HepG2 (cell line): Measurements from ENCODE around the gene RASL12. TPM values are rescaled to one million over a fixed set of nuclear protein-coding genes. Genes with fewer than 3 reads are reported as not detected.

ENCODE experiments used
- CC2D1A ChIP-seq: sonication (generic); formaldehyde crosslinking; IDR thresholded peaks from 2 replicates; pipeline ENCODE4 v1.8.1; 2023; ENCODE audit warnings: mild to moderate bottlenecking, missing genetic modification reagents
- CERS6 ChIP-seq: sonication (generic); formaldehyde crosslinking; IDR thresholded peaks from 2 replicates; pipeline ENCODE4 v1.5.0; 2020; ENCODE audit warnings: missing genetic modification reagents
- ESRRA ChIP-seq: sonication (generic); formaldehyde crosslinking; IDR thresholded peaks from 2 replicates; pipeline ENCODE4 v1.5.1; 2020; ENCODE audit warnings: mild to moderate bottlenecking, low read depth, missing genetic modification reagents
- ETV5 ChIP-seq: IDR thresholded peaks from 2 replicates; pipeline ENCODE4 v1.6.1; 2018; ENCODE audit warnings: missing biosample characterization, missing genetic modification reagents, inconsistent platforms, borderline replicate concordance
- HMGA1 ChIP-seq: sonication (generic); formaldehyde crosslinking; conservative IDR thresholded peaks from 2 replicates; pipeline ENCODE4 v1.4.0; 2020; ENCODE audit warnings: missing genetic modification reagents
- HOXA5 ChIP-seq: sonication (generic); formaldehyde crosslinking; IDR thresholded peaks from 2 replicates; pipeline ENCODE4 v1.4.0; 2020; ENCODE audit warnings: missing genetic modification reagents
- IRF1 ChIP-seq: sonication (generic); formaldehyde crosslinking; IDR thresholded peaks from 2 replicates; pipeline ENCODE4 v1.4.0; 2020; ENCODE audit warnings: low read depth, mild to moderate bottlenecking, missing genetic modification reagents
- MYPOP ChIP-seq: sonication (generic); formaldehyde crosslinking; IDR thresholded peaks from 2 replicates; pipeline ENCODE4 v1.8.1; 2023; ENCODE audit warnings: mild to moderate bottlenecking, moderate library complexity, missing genetic modification reagents
- NR2F6 ChIP-seq, 2 experiments: IDR thresholded peaks; 2 replicates each; pipeline ENCODE4 v1.6.1; 2016; ENCODE audit warnings: antibody characterized with exemption in 1 of 2, mild to moderate bottlenecking in 1 of 2
- ZNF232 ChIP-seq: sonication (generic); formaldehyde crosslinking; IDR thresholded peaks from 2 replicates; pipeline ENCODE4 v1.4.0; 2020; ENCODE audit warnings: missing genetic modification reagents, borderline replicate concordance
- ZNF605 ChIP-seq: sonication (generic); formaldehyde crosslinking; IDR thresholded peaks from 2 replicates; pipeline ENCODE4 v1.8.0; 2022; ENCODE audit warnings: mild to moderate bottlenecking, missing genetic modification reagents
- ZNF691 ChIP-seq: sonication (generic); formaldehyde crosslinking; IDR thresholded peaks from 2 replicates; pipeline ENCODE4 v1.4.0; 2020; ENCODE audit warnings: missing genetic modification reagents, low read depth, mild to moderate bottlenecking, borderline replicate concordance
- polyA plus RNA-seq, 8 experiments: library from polyadenylated mRNA; depleted of rRNA in 3 of 8; stranded (reverse) in 7 of 8; unstranded in 1 of 8; fragments of >200 nt; fragmentation: Illumina TruSeq in 4 of 8; extraction: Trizol in 4 of 8; gene quantifications; 2 replicates each; pipeline versions ENCODE4 v1.2.1 to v1.2.3, GENCODE V29; 2011 to 2016; ENCODE audit warnings: low read depth in 4 of 8, missing spikeins in 1 of 8, mixed read lengths in 1 of 8; ENCODE audit not compliant: insufficient read depth in 1 of 8
- total RNA-seq, 5 experiments: library from RNA; depleted of rRNA; stranded (reverse); fragments of >200 nt; fragmentation: Illumina TruSeq; extraction: Trizol; gene quantifications; 2 replicates each; pipeline ENCODE4 v1.2.3, GENCODE V29; 2016; ENCODE audit warnings: low read depth in 1 of 5
- TF ChIP-seq, protein P1 (sequence below): sonication (generic); formaldehyde crosslinking; IDR thresholded peaks from 2 replicates; pipeline ENCODE4 v1.5.0; 2020; ENCODE audit warnings: missing genetic modification reagents
- TF ChIP-seq, protein P2 (sequence below): sonication (generic); formaldehyde crosslinking; IDR thresholded peaks from 2 replicates; pipeline ENCODE4 v1.9.0; 2022; ENCODE audit warnings: missing genetic modification reagents, mild to moderate bottlenecking, borderline replicate concordance
- TF ChIP-seq, protein P3 (sequence below): IDR thresholded peaks from 2 replicates; pipeline ENCODE4 v1.6.1; 2016; ENCODE audit warnings: missing compliant biosample characterization, missing genetic modification reagents, borderline replicate concordance
- TF ChIP-seq, protein P4 (sequence below): sonication (generic); formaldehyde crosslinking; IDR thresholded peaks from 2 replicates; pipeline ENCODE4 v1.4.0; 2020; ENCODE audit warnings: missing genetic modification reagents; ENCODE audit errors: not compliant biosample characterization

RASL12 gene
- total and polyA plus RNA-seq, 2 of the 13 experiments (the other 11 are each of a cell fraction or from before 2014, with no cell fraction given), result 0.16 to 0.55 TPM

DNA sequence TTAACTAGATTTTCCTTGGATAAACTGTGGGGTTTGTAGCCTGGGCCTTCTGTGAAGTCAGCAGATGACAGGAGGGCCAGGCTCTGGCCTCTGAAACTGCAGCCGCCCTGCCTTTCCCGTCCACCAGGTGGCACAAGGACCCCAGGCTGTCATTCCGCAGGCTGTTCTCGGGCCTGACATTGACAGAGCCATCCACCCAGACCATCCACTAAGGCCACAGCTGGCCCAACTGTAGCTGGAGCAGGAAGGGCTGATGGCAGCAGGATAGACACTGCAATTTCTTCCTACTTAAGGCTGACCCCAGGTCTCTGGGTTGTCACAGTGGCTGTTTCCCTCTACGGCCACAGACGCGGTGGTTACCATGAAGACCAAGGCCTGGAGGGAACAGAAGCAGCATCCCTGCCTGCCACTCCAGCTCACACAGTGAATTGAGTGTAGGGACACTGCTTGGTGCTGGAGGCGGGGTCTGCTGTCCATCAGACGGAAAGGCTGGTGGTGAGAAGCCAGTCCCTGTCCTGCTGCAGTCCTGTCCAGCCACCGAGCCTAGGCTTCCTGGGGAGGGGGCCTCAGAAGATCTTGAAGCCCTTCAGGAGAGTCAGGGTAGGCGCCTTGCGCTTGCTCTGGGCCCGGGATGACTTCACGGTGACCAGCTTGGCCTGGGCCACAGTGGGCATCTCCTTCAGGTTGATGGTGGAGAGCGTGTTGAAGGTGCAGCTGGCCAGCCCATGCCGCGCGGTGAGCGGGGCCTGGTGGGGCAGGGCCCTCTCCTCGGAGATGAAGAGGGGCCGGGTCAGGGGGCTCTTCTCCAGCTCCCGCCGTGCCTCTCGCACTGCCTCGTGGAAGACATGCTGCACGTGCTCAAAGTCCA is 13.2 kb downstream of the RASL12 start (continued):
- TF ChIP-seq NR2F6 (IDR thresholded peaks at IDR 0.05), result no peak
- TF ChIP-seq NR2F6 (CRISPR knock-in tag; IDR thresholded peaks at IDR 0.05), result peak; percentile 46; the same call in 1 of the 2 replicates
- TF ChIP-seq CERS6 (CRISPR knock-in tag), result no peak
- TF ChIP-seq, protein P1, sequence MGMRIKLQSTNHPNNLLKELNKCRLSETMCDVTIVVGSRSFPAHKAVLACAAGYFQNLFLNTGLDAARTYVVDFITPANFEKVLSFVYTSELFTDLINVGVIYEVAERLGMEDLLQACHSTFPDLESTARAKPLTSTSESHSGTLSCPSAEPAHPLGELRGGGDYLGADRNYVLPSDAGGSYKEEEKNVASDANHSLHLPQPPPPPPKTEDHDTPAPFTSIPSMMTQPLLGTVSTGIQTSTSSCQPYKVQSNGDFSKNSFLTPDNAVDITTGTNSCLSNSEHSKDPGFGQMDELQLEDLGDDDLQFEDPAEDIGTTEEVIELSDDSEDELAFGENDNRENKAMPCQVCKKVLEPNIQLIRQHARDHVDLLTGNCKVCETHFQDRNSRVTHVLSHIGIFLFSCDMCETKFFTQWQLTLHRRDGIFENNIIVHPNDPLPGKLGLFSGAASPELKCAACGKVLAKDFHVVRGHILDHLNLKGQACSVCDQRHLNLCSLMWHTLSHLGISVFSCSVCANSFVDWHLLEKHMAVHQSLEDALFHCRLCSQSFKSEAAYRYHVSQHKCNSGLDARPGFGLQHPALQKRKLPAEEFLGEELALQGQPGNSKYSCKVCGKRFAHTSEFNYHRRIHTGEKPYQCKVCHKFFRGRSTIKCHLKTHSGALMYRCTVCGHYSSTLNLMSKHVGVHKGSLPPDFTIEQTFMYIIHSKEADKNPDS (CRISPR knock-in tag), result no peak
- TF ChIP-seq HOXA5 (CRISPR knock-in tag), result 0 out of 2 replicates have a peak, but pooled peaks have one; percentile 29
- TF ChIP-seq, protein P2, sequence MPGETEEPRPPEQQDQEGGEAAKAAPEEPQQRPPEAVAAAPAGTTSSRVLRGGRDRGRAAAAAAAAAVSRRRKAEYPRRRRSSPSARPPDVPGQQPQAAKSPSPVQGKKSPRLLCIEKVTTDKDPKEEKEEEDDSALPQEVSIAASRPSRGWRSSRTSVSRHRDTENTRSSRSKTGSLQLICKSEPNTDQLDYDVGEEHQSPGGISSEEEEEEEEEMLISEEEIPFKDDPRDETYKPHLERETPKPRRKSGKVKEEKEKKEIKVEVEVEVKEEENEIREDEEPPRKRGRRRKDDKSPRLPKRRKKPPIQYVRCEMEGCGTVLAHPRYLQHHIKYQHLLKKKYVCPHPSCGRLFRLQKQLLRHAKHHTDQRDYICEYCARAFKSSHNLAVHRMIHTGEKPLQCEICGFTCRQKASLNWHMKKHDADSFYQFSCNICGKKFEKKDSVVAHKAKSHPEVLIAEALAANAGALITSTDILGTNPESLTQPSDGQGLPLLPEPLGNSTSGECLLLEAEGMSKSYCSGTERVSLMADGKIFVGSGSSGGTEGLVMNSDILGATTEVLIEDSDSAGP (CRISPR knock-in tag), result peak; percentile 46
- TF ChIP-seq ESRRA, result no peak
- TF ChIP-seq, protein P3, sequence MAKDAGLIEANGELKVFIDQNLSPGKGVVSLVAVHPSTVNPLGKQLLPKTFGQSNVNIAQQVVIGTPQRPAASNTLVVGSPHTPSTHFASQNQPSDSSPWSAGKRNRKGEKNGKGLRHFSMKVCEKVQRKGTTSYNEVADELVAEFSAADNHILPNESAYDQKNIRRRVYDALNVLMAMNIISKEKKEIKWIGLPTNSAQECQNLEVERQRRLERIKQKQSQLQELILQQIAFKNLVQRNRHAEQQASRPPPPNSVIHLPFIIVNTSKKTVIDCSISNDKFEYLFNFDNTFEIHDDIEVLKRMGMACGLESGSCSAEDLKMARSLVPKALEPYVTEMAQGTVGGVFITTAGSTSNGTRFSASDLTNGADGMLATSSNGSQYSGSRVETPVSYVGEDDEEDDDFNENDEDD, result no peak
- no peak for TF ChIP-seq CC2D1A
- TF ChIP-seq, protein P4, sequence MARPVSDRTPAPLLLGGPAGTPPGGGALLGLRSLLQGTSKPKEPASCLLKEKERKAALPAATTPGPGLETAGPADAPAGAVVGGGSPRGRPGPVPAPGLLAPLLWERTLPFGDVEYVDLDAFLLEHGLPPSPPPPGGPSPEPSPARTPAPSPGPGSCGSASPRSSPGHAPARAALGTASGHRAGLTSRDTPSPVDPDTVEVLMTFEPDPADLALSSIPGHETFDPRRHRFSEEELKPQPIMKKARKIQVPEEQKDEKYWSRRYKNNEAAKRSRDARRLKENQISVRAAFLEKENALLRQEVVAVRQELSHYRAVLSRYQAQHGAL (CRISPR knock-in tag), result no peak
- 0 out of 2 replicates have a peak, but pooled peaks have one; percentile 19 for TF ChIP-seq ETV5 (CRISPR knock-in tag)
- TF ChIP-seq MYPOP (CRISPR knock-in tag), result 0 out of 2 replicates have a peak, but pooled peaks have one; percentile 34
- no peak for TF ChIP-seq IRF1 (CRISPR knock-in tag)
- no peak for TF ChIP-seq ZNF232
- no peak for TF ChIP-seq HMGA1 (CRISPR knock-in tag)
- TF ChIP-seq ZNF605, result no peak
- peak; percentile 87; the same call in 1 of the 2 replicates for TF ChIP-seq ZNF691 (CRISPR knock-in tag)
